ENCODE data around the gene IL24.

DNA sequence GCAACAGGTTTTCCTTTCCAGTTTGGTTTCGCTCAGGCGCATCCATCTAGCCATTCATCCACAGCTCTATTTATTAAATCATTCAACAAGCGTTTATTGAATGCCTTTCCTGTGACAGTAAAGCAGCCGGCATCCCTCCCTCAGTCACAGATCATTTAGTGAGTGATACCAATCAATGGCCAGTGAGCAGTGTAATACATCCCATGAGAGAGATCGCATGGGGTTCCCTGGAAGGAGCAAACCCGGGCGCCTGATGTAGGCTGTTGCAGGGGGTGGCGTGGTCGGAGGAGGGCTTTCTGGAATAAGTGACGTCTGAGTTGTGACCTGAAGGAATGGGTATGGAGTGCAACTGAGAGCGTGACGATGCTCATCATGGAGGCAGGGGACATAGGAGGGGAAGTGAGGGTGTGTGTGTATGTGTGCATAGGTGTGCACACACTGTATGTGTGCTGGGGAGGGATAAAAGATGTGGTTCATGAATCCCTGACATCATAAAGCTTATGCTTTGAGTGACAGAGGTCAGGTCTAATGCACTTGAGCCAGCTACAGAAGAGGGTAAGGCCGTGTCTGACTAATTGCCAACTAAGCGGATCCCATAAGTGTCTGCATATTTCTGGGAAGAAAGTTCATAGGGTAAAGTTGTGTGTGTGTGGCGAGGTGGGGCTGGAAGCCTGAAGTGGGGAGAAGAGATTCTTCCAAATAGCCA lies 17.9 kb downstream of the IL24 start:
- TF ChIP-seq, protein P1, sequence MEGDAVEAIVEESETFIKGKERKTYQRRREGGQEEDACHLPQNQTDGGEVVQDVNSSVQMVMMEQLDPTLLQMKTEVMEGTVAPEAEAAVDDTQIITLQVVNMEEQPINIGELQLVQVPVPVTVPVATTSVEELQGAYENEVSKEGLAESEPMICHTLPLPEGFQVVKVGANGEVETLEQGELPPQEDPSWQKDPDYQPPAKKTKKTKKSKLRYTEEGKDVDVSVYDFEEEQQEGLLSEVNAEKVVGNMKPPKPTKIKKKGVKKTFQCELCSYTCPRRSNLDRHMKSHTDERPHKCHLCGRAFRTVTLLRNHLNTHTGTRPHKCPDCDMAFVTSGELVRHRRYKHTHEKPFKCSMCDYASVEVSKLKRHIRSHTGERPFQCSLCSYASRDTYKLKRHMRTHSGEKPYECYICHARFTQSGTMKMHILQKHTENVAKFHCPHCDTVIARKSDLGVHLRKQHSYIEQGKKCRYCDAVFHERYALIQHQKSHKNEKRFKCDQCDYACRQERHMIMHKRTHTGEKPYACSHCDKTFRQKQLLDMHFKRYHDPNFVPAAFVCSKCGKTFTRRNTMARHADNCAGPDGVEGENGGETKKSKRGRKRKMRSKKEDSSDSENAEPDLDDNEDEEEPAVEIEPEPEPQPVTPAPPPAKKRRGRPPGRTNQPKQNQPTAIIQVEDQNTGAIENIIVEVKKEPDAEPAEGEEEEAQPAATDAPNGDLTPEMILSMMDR (IDR thresholded peaks at IDR 0.05) = no peak
- TF ChIP-seq POLR2A (IDR thresholded peaks at IDR 0.05) = no peak

All from uterus (tissue), 2 donors.